Ishikawa (cell line): Measurements from ENCODE around the gene ZHX3.

Experiments used
- CEBPB ChIP-seq: IDR thresholded peaks from 2 replicates; pipeline ENCODE4 v1.6.1; 2012
- EGR1 ChIP-seq: IDR thresholded peaks from 2 replicates; pipeline ENCODE4 v1.6.1; 2012
- EP300 ChIP-seq: IDR thresholded peaks from 2 replicates; pipeline ENCODE4 v1.6.1; 2012; ENCODE audit warnings: borderline replicate concordance
- NFIC ChIP-seq: IDR thresholded peaks from 2 replicates; pipeline ENCODE4 v1.6.1; 2012
- RAD21 ChIP-seq: IDR thresholded peaks from 2 replicates; pipeline ENCODE4 v1.6.1; 2012; ENCODE audit warnings: low read depth
- REST ChIP-seq: IDR thresholded peaks from 2 replicates; pipeline ENCODE4 v1.6.1; 2012; ENCODE audit warnings: low read depth, mild to moderate bottlenecking
- YY1 ChIP-seq: IDR thresholded peaks from 2 replicates; pipeline ENCODE4 v1.6.1; 2012; ENCODE audit warnings: low read depth
- ZBTB7A ChIP-seq: IDR thresholded peaks from 2 replicates; pipeline ENCODE4 v1.6.1; 2012; ENCODE audit warnings: low read depth

- TF ChIP-seq NFIC (no peak), EP300 (no peak), ZBTB7A (no peak), YY1 (no peak), CEBPB (no peak), REST (no peak), EGR1 (no peak), RAD21 (no peak)
Measured at GRCh38 chr20:41366546-41367392, 49.2 kb upstream of the ZHX3 start, which contains the start of gene EMILIN3.
